ENCODE measurements around the gene FGD1. TPM values are rescaled to one million over a fixed set of nuclear protein-coding genes. Genes with fewer than 3 reads are reported as not detected.

Gene FGD1
- total and polyA plus RNA-seq, 2 of the 13 experiments (the other 11 are each of a cell fraction or from before 2014, with no cell fraction given): 0.36 to 0.62 TPM

GRCh38 chrX:54530357-54530900, 34.4 kb upstream of the FGD1 start:
- peak overlapping the region; percentile 79 for H3K27ac ChIP-seq (ENCODE audit: extremely low read length, insufficient read depth, low read length)
- POLR2A ChIA-PET: interaction anchor here (1.0 to 2.5 kb wide), 3 partner anchors 33 to 109 kb away, joined by 3 to 16 read pairs (median 7); partner anchors contain the start of gene TSR2
- H2AFZ ChIP-seq (ENCODE audit: low read length): no peak overlapping the region
- no peaks in the 10 kb centered on the region for H3K9me3 ChIP-seq (ENCODE audit: low read length)
- H3K36me3 ChIP-seq (replicated peaks in 1 of 2; ENCODE audit: control insufficient read depth in 1 of 2, insufficient read depth in 2 of 2, low read length in 2 of 2): no peaks in the 10 kb centered on the region
- FAIRE-seq (no peak), ATAC-seq (peak; percentile 67), DNase-seq (ENCODE audit: low spot score) (no peak)
- no CpG with 5 or more reads among the region's 22 CpGs for WGBS (ENCODE audit: low lambda C conversion rate)
- peak overlapping the region; percentile 79 for H3K4me2 ChIP-seq (ENCODE audit: low read depth, low read length)
- in situ Hi-C loops (cut with HindIII; ENCODE audit: extremely low pct_ligation_motif_present, low pct_unique_long_range_greater_than_20kb): no loop called here
- peaks cover 37% of the 10 kb centered on the region for H3K4me1 ChIP-seq (ENCODE audit: insufficient read depth, low read length)
- H3K27me3 ChIP-seq (ENCODE audit: control insufficient read depth in 1 of 2, insufficient read depth in 2 of 2, low read length in 2 of 2): no peaks in the 10 kb centered on the region; a peak in 1 of 5 replicates
- H3K9ac ChIP-seq (ENCODE audit: insufficient read depth, low read depth, low read length): peak overlapping the region; percentile 94
- CTCF ChIA-PET (ENCODE audit: low intra/inter-chr PET ratio, low total read pairs): no interaction called here
- H4K20me1 ChIP-seq (ENCODE audit: insufficient read depth, low read length): no peaks in the 10 kb centered on the region
- BruUV-seq (replicated peaks): TSS peak; percentile 86
- H3K4me3 ChIP-seq (replicated peaks in 1 of 3; ENCODE audit: insufficient read depth in 1 of 3, low read depth in 2 of 3, low read length in 3 of 3): peak overlapping the region; percentile 68 to 84 (median 72)
- peaks cover 35% of the 10 kb centered on the region for H3K79me2 ChIP-seq (ENCODE audit: insufficient read depth, low read length)
- intact Hi-C loops (cut with micrococcal nuclease; ENCODE audit: unreplicated experiment): no loop called here
- TF ChIP-seq ZFYVE20 (CRISPR knock-in tag; IDR thresholded peaks at IDR 0.05; ENCODE audit: borderline replicate concordance, low read depth) (no peak), REL (CRISPR knock-in tag; conservative IDR thresholded peaks at IDR 0.05) (no peak), ZNF615 (CRISPR knock-in tag; IDR thresholded peaks at IDR 0.05; ENCODE audit: borderline replicate concordance) (no peak), CBX2 (IDR thresholded peaks at IDR 0.05; ENCODE audit: low read depth, low read length) (no peak), CBX2 (CRISPR knock-in tag; IDR thresholded peaks at IDR 0.05; ENCODE audit: low read depth) (no peak), U2AF1 (optimal IDR thresholded peaks at IDR 0.05; ENCODE audit: low read depth, low read length) (no peak), ZNF12 (CRISPR knock-in tag; IDR thresholded peaks at IDR 0.05) (no peak), ATF5 (CRISPR knock-in tag; IDR thresholded peaks at IDR 0.05; ENCODE audit: low read depth) (no peak), REXO4 (CRISPR knock-in tag; IDR thresholded peaks at IDR 0.05; ENCODE audit: borderline replicate concordance) (no peak), ZNF292 (CRISPR knock-in tag; IDR thresholded peaks at IDR 0.05; ENCODE audit: borderline replicate concordance, low read depth) (no peak), MXI1 (IDR thresholded peaks at IDR 0.05; ENCODE audit: borderline replicate concordance, low read depth, low read length) (peak; percentile 65; the same call in 1 of the 3 replicates), NR2F1 (CRISPR knock-in tag; IDR thresholded peaks at IDR 0.05) (no peak), ZFP91 (CRISPR knock-in tag; IDR thresholded peaks at IDR 0.05; ENCODE audit: borderline replicate concordance) (no peak), AGO2 (optimal IDR thresholded peaks at IDR 0.05; ENCODE audit: low read depth, low read length) (no peak), MXD4 (CRISPR knock-in tag; IDR thresholded peaks at IDR 0.05) (peak; percentile 72; the same call in 1 of the 2 replicates), JUND (CRISPR knock-in tag; IDR thresholded peaks at IDR 0.05) (no peak), SP140L (CRISPR knock-in tag; IDR thresholded peaks at IDR 0.05; ENCODE audit: borderline replicate concordance) (no peak)
- TF ChIP-seq, protein P1, sequence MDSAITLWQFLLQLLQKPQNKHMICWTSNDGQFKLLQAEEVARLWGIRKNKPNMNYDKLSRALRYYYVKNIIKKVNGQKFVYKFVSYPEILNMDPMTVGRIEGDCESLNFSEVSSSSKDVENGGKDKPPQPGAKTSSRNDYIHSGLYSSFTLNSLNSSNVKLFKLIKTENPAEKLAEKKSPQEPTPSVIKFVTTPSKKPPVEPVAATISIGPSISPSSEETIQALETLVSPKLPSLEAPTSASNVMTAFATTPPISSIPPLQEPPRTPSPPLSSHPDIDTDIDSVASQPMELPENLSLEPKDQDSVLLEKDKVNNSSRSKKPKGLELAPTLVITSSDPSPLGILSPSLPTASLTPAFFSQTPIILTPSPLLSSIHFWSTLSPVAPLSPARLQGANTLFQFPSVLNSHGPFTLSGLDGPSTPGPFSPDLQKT (CRISPR knock-in tag; IDR thresholded peaks at IDR 0.05; ENCODE audit: borderline replicate concordance): no peak

Measured in HepG2 (cell line).